Left colon (tissue), 2 donors: ENCODE data around the gene FA2H. TPM values are rescaled to one million over a fixed set of nuclear protein-coding genes. Genes with fewer than 3 reads are reported as not detected.
A peak's percentile ranks its signal among the peaks of the same experiment; 100 is the strongest.
"Not testable (repeated sequence)": the region's sequence is repeated elsewhere in the genome, so short reads cannot be mapped to it uniquely, and the experiment has no call there.

Experiments used
- ATAC-seq: fragments of 200-7000 bp; cut with Tn5 transposase; one replicate; pipeline ENCODE4 v1.9.1; 2020; ENCODE audit warnings: mild to moderate bottlenecking, moderate library complexity
- DNase-seq, 2 donors: peaks; one replicate each; pipeline ENCODE4 v3.0.0-alpha.2; 2020
- intact Hi-C, 2 donors: fragments of 100-400 bp; cut with DNase I in 1 of 2; cut with micrococcal nuclease in 1 of 2; formaldehyde crosslinking; loops; one replicate each; pipeline versions ENCODE4 v1.11.2 to v1.14.0; 2022; cut with DNase I, micrococcal nuclease
- total RNA-seq, 2 donors: library from RNA; stranded (reverse); fragmentation: NEBNext Ultra II Directional; extraction: Animal tissue kit (Norgen Biotek cat#: 25700); gene quantifications; one replicate each; pipeline ENCODE4 v1.2.1, GENCODE V29; 2021
- donor health status: DM: no; HTN: no; CAD: no.
- donor health status: DM: yes; HTN: yes; CAD: no.

FA2H gene
- total RNA-seq, 2 donors from 2014 or later, result 48.5 to 64.5 TPM

GRCh38 chr16:74734361-74735161, 40.1 kb downstream of the FA2H start:
- DNase-seq (no peak), ATAC-seq (no peak)
- intact Hi-C loops, result no loop called here

- ATAC-seq (no peak), DNase-seq (no peak)
- intact Hi-C loops, result no loop called here
Measured at GRCh38 chr16:74732707-74733350, 41.8 kb downstream of the FA2H start.

- DNase-seq, result no peak
- ATAC-seq, result no peak
- intact Hi-C loops, result no loop called here
Measured at GRCh38 chr16:74731853-74732477, 42.7 kb downstream of the FA2H start.

GRCh38 chr16:74729783-74730683, 44.6 kb downstream of the FA2H start:
- intact Hi-C loops, result no loop called here
- ATAC-seq (peak; percentile 86), DNase-seq (peak; percentile 79 to 81)

- intact Hi-C loops, result no loop called here
- DNase-seq, result no peak
- ATAC-seq, result no peak
Measured at GRCh38 chr16:74727903-74728302, 46.7 kb downstream of the FA2H start.

- intact Hi-C loops, result no loop called here
- DNase-seq (no peak), ATAC-seq (no peak)
Measured at GRCh38 chr16:74726716-74727115, 47.9 kb downstream of the FA2H start.

- DNase-seq (peak in 1 of 2 donors; percentile 52), ATAC-seq (peak; percentile 64)
- intact Hi-C loops, result no loop called here
Measured at GRCh38 chr16:74725651-74726455, 48.8 kb downstream of the FA2H start.

- intact Hi-C loops, result no loop called here
- DNase-seq (no peak), ATAC-seq (no peak)
Measured at GRCh38 chr16:74724820-74725549, 49.6 kb downstream of the FA2H start.

- ATAC-seq (no peak), DNase-seq (no peak)
- intact Hi-C loops, result no loop called here
Measured at GRCh38 chr16:74723256-74723655, 51.4 kb downstream of the FA2H start.

GRCh38 chr16:74722156-74722555, 52.5 kb downstream of the FA2H start:
- DNase-seq, intact Hi-C loops, ATAC-seq: not testable (repeated sequence)

- intact Hi-C loops, result no loop called here
- DNase-seq, result no peak
- no peak for ATAC-seq
Measured at GRCh38 chr16:74721716-74722115, 52.9 kb downstream of the FA2H start.

- intact Hi-C loops, result no loop called here
- peak; percentile 49 for ATAC-seq
Measured at GRCh38 chr16:74720579-74720978, 54.0 kb downstream of the FA2H start.

GRCh38 chr16:74718741-74719610, 55.6 kb downstream of the FA2H start:
- DNase-seq (no peak), ATAC-seq (no peak)
- intact Hi-C loops, result loop anchor here in 1 of 2 donors (10.0 kb wide), 1 partner anchor 146 kb away; no protein-coding TSS in a partner anchor

More at GRCh38 chr16:74720579-74720978, 54.0 kb downstream of the FA2H start:
- no peak for DNase-seq

- DNase-seq, result no peak
- ATAC-seq, result no peak
- intact Hi-C loops, result loop anchor here in 1 of 2 donors (10.0 kb wide), 1 partner anchor 147 kb away; no protein-coding TSS in a partner anchor
Measured at GRCh38 chr16:74718140-74718539, 56.5 kb downstream of the FA2H start.

- DNase-seq (no peak), ATAC-seq (no peak)
- intact Hi-C loops, result loop anchor here in 1 of 2 donors (10.0 kb wide), 1 partner anchor 147 kb away; no protein-coding TSS in a partner anchor
Measured at GRCh38 chr16:74717367-74717766, 57.3 kb downstream of the FA2H start.

GRCh38 chr16:74716355-74716754, 58.3 kb downstream of the FA2H start:
- ATAC-seq (no peak), DNase-seq (no peak)

More at GRCh38 chr16:74716355-74716754, 58.3 kb downstream of the FA2H start:
- intact Hi-C loops, result loop anchor here in 1 of 2 donors (10.0 kb wide), 1 partner anchor 148 kb away; no protein-coding TSS in a partner anchor
